HepG2 (cell line): ENCODE results near the gene GPR15LG. TPM values are rescaled to one million over a fixed set of nuclear protein-coding genes. Genes with fewer than 3 reads are reported as not detected.

Experiments used
- ATAC-seq: fragments of 200-7000 bp; cut with Tn5 transposase; 3 replicates; pipeline ENCODE4 v1.9.1; 2020; ENCODE audit warnings: mild to moderate bottlenecking, moderate library complexity
- BruUV-seq: library from RNA; stranded (reverse); fragments of 400-500 nt; replicated peaks from 2 replicates; lab custom pipeline; 2021; lab: Mats Ljungman, UMichigan
- CTCF ChIA-PET: fragments of 300-600 bp; formaldehyde crosslinking; extraction: SDS; loops from one replicate; lab custom pipeline; 2021; ENCODE audit warnings: low total read pairs, inconsistent platforms, low intra/inter-chr PET ratio; lab: Yijun Ruan, JAX
- POLR2A ChIA-PET: fragments of 350-600 bp; sonication (Branson Sonifier 250); formaldehyde crosslinking; loops from one replicate; lab custom pipeline; 2020; ENCODE audit warnings: antibody characterized with exemption, inconsistent platforms; lab: Yijun Ruan, JAX
- DNase-seq: peaks from one replicate; pipeline ENCODE4 v3.0.0-alpha.2; 2015; ENCODE audit warnings: low spot score
- FAIRE-seq: peaks from 3 replicates; lab custom pipeline; 2011; peaks lifted over from hg19 to GRCh38; lab: Jason Lieb, UNC
- H2AFZ ChIP-seq: one replicate; pipeline ENCODE4 v1.6.1; 2011; ENCODE audit warnings: low read length, inconsistent platforms
- H3K27ac ChIP-seq: fragments of 300-600 bp; 3 replicates; pipeline ENCODE4 v1.8.0; 2011; ENCODE audit warnings: mixed run types, mild to moderate bottlenecking, mixed read lengths, low read length, inconsistent platforms; ENCODE audit not compliant: insufficient read depth; ENCODE audit errors: extremely low read length
- H3K27me3 ChIP-seq, 2 experiments: fragments of 200-600 bp in 1 of 2; 2 replicates in 1 of 2; 3 replicates in 1 of 2; pipeline versions ENCODE4 v1.6.0 to v1.8.0; 2011; ENCODE audit warnings: low read length in 2 of 2, mild to moderate bottlenecking in 2 of 2, moderate library complexity in 2 of 2, inconsistent platforms in 1 of 2; ENCODE audit not compliant: insufficient read depth in 2 of 2, control insufficient read depth in 1 of 2
- H3K36me3 ChIP-seq, 2 experiments: fragments of 200-600 bp in 1 of 2; replicated peaks in 1 of 2; 2 replicates in 1 of 2; 3 replicates in 1 of 2; pipeline versions ENCODE4 v1.5.1 to v1.8.0; 2011; ENCODE audit warnings: low read length in 2 of 2, inconsistent platforms in 1 of 2; ENCODE audit not compliant: insufficient read depth in 2 of 2, control insufficient read depth in 1 of 2
- H3K4me1 ChIP-seq: 2 replicates; pipeline ENCODE4 v1.5.1; 2012; ENCODE audit warnings: low read length, inconsistent platforms; ENCODE audit not compliant: insufficient read depth
- H3K4me2 ChIP-seq: 2 replicates; pipeline ENCODE4 v1.6.0; 2011; ENCODE audit warnings: low read depth, low read length, inconsistent platforms
- H3K4me3 ChIP-seq, 3 experiments: fragments of 200-600 bp in 1 of 3; sonication (generic), shearing (Covaris generic) in 1 of 3; replicated peaks in 1 of 3; 2 replicates each; pipeline ENCODE4 v1.5.1; 2011 to 2016; ENCODE audit warnings: low read length in 3 of 3, inconsistent platforms in 2 of 3, low read depth in 2 of 3, mild to moderate bottlenecking in 2 of 3, control low read depth in 1 of 3, mixed read lengths in 1 of 3; ENCODE audit not compliant: insufficient read depth in 1 of 3
- H3K79me2 ChIP-seq: one replicate; pipeline ENCODE4 v1.6.1; 2011; ENCODE audit warnings: low read length, inconsistent platforms; ENCODE audit not compliant: insufficient read depth
- H3K9ac ChIP-seq: 2 replicates; pipeline ENCODE4 v1.6.0; 2011; ENCODE audit warnings: mild to moderate bottlenecking, low read depth, low read length, inconsistent platforms; ENCODE audit not compliant: insufficient read depth
- H3K9me3 ChIP-seq: 2 replicates; pipeline ENCODE4 v1.5.1; 2012; ENCODE audit warnings: mild to moderate bottlenecking, low read length
- H4K20me1 ChIP-seq: 2 replicates; pipeline ENCODE4 v1.6.0; 2011; ENCODE audit warnings: inconsistent platforms, mild to moderate bottlenecking, low read length, moderate library complexity; ENCODE audit not compliant: insufficient read depth
- BHLHE40 ChIP-seq: IDR thresholded peaks from 2 replicates; pipeline ENCODE4 v1.6.1; 2011; ENCODE audit warnings: low read length, improper control_type of control experiment
- BORCS8-MEF2B ChIP-seq: sonication (generic); formaldehyde crosslinking; IDR thresholded peaks from 2 replicates; pipeline ENCODE4 v1.8.0; 2022; ENCODE audit warnings: mild to moderate bottlenecking, missing genetic modification reagents
- CSRNP1 ChIP-seq: sonication (generic); formaldehyde crosslinking; IDR thresholded peaks from 2 replicates; pipeline ENCODE4 v1.8.1; 2023; ENCODE audit warnings: mild to moderate bottlenecking, missing genetic modification reagents
- GATA4 ChIP-seq: sonication (generic); IDR thresholded peaks from 2 replicates; pipeline ENCODE4 v1.6.1; 2016; ENCODE audit warnings: antibody characterized with exemption, low read depth, borderline replicate concordance
- HBP1 ChIP-seq: IDR thresholded peaks from 2 replicates; pipeline ENCODE4 v1.6.1; 2016; ENCODE audit warnings: low read depth, control low read depth
- HOXA9 ChIP-seq: sonication (generic); formaldehyde crosslinking; IDR thresholded peaks from 2 replicates; pipeline ENCODE4 v1.8.1; 2022; ENCODE audit warnings: missing genetic modification reagents, mild to moderate bottlenecking, moderate library complexity, borderline replicate concordance
- LRRFIP1 ChIP-seq: sonication (generic); formaldehyde crosslinking; conservative IDR thresholded peaks from 2 replicates; pipeline ENCODE4 v1.4.0; 2020; ENCODE audit warnings: missing genetic modification reagents
- MAFK ChIP-seq, 2 experiments: IDR thresholded peaks in 1 of 2; conservative IDR thresholded peaks in 1 of 2; 2 replicates each; pipeline ENCODE4 v1.6.1; 2011; ENCODE audit warnings: improper control_type of control experiment in 2 of 2, low read length in 2 of 2
- MEF2D ChIP-seq: sonication (generic); formaldehyde crosslinking; IDR thresholded peaks from 2 replicates; pipeline ENCODE4 v1.5.1; 2020; ENCODE audit warnings: mild to moderate bottlenecking, missing genetic modification reagents
- STAT6 ChIP-seq: sonication (generic); formaldehyde crosslinking; IDR thresholded peaks from 2 replicates; pipeline ENCODE4 v1.4.0; 2020; ENCODE audit warnings: missing genetic modification reagents, mild to moderate bottlenecking, borderline replicate concordance
- ZNF777 ChIP-seq: sonication (generic); formaldehyde crosslinking; IDR thresholded peaks from 2 replicates; pipeline ENCODE4 v1.4.0; 2020; ENCODE audit warnings: missing genetic modification reagents
- ZNF839 ChIP-seq: sonication (generic); formaldehyde crosslinking; IDR thresholded peaks from 2 replicates; pipeline ENCODE4 v1.4.0; 2020; ENCODE audit warnings: missing genetic modification reagents, mild to moderate bottlenecking, borderline replicate concordance
- ZSCAN31 ChIP-seq: sonication (generic); formaldehyde crosslinking; IDR thresholded peaks from 2 replicates; pipeline ENCODE4 v1.5.0; 2020; ENCODE audit warnings: low read depth, mild to moderate bottlenecking, missing genetic modification reagents
- WGBS: methylation state at CpG from one replicate; pipeline ENCODE4 v1.1.6; 2017; ENCODE audit warnings: low lambda C conversion rate; 5-methylcytosine and 5-hydroxymethylcytosine counted together
- in situ Hi-C: cut with HindIII; loops from 2 replicates; pipeline ENCODE4 v1.10.0; 2017; ENCODE audit warnings: low pct_unique_long_range_greater_than_20kb; ENCODE audit not compliant: extremely low pct_ligation_motif_present
- intact Hi-C: fragments of 100-400 bp; cut with micrococcal nuclease; formaldehyde crosslinking; loops from one replicate; pipeline ENCODE4 v1.10.0; 2022; ENCODE audit not compliant: unreplicated experiment
- polyA plus RNA-seq, 8 experiments: library from polyadenylated mRNA; depleted of rRNA in 3 of 8; stranded (reverse) in 7 of 8; unstranded in 1 of 8; fragments of >200 nt; fragmentation: Illumina TruSeq in 4 of 8; extraction: Trizol in 4 of 8; gene quantifications; 2 replicates each; pipeline versions ENCODE4 v1.2.1 to v1.2.3, GENCODE V29; 2011 to 2016; ENCODE audit warnings: low read depth in 4 of 8, missing spikeins in 1 of 8, mixed read lengths in 1 of 8; ENCODE audit not compliant: insufficient read depth in 1 of 8
- total RNA-seq, 5 experiments: library from RNA; depleted of rRNA; stranded (reverse); fragments of >200 nt; fragmentation: Illumina TruSeq; extraction: Trizol; gene quantifications; 2 replicates each; pipeline ENCODE4 v1.2.3, GENCODE V29; 2016; ENCODE audit warnings: low read depth in 1 of 5

GPR15LG gene
- total and polyA plus RNA-seq, 2 of the 13 experiments (the other 11 are each of a cell fraction or from before 2014, with no cell fraction given), result not detected

- H4K20me1 ChIP-seq, result no peaks in the 10 kb centered on the region
- WGBS, result 17% methylated on average over 1 of the region's 2 CpGs
- ChIA-PET CTCF (no interaction called here), POLR2A (no interaction called here)
- H3K4me1 ChIP-seq, result no peaks in the 10 kb centered on the region
- no peak overlapping the region for H3K27ac ChIP-seq
- FAIRE-seq, result no peak
- in situ Hi-C loops, result no loop called here
- no peaks in the 10 kb centered on the region for H3K79me2 ChIP-seq
- no peak for DNase-seq
- BruUV-seq, result no TSS peak
- no peak overlapping the region for H2AFZ ChIP-seq
- no peak overlapping the region for H3K9ac ChIP-seq
- no peak for ATAC-seq
- H3K9me3 ChIP-seq, result no peaks in the 10 kb centered on the region
- TF ChIP-seq MAFK (conservative IDR thresholded peaks at IDR 0.05 in 1 of 2, IDR thresholded peaks at IDR 0.05 in 1 of 2; ENCODE audit: low read length in 2 of 2), result no peak
- TF ChIP-seq CSRNP1 (CRISPR knock-in tag), result no peak
- no peak for TF ChIP-seq GATA4
- no peak for TF ChIP-seq BORCS8-MEF2B (CRISPR knock-in tag)
- no peak for TF ChIP-seq ZNF839
- TF ChIP-seq ZNF777 (CRISPR knock-in tag), result no peak
- TF ChIP-seq STAT6 (CRISPR knock-in tag), result no peak
- TF ChIP-seq HOXA9, result no peak
- no peak for TF ChIP-seq LRRFIP1 (CRISPR knock-in tag)
- TF ChIP-seq ZSCAN31 (CRISPR knock-in tag), result no peak
- no peak for TF ChIP-seq BHLHE40
- TF ChIP-seq HBP1 (CRISPR knock-in tag), result no peak
- TF ChIP-seq MEF2D (CRISPR knock-in tag), result no peak
- no peak overlapping the region for H3K4me3 ChIP-seq
- peaks cover 0 to 9% of the 10 kb centered on the region in 2 experiments; a peak in 1 of 5 replicates for H3K27me3 ChIP-seq
- H3K36me3 ChIP-seq, result no peaks in the 10 kb centered on the region
- intact Hi-C loops, result no loop called here
- H3K4me2 ChIP-seq, result no peak overlapping the region
These were observed 38.0 kb downstream of the GPR15LG start for GRCh38 chr10:84211566-84211965.
